WI38 (cell line): Measurements from ENCODE around the gene EPHB6.

Experiments used
- H3K4me3 ChIP-seq: 2 replicates; pipeline ENCODE4 v1.5.1; 2011; ENCODE audit warnings: low read depth, mild to moderate bottlenecking, control low read depth, low read length
- TF ChIP-seq, protein P1 (sequence below): IDR thresholded peaks from 2 replicates; pipeline ENCODE4 v1.5.1; 2012; ENCODE audit warnings: low read depth, mild to moderate bottlenecking, control low read depth, low read length

EPHB6 gene

DNA sequence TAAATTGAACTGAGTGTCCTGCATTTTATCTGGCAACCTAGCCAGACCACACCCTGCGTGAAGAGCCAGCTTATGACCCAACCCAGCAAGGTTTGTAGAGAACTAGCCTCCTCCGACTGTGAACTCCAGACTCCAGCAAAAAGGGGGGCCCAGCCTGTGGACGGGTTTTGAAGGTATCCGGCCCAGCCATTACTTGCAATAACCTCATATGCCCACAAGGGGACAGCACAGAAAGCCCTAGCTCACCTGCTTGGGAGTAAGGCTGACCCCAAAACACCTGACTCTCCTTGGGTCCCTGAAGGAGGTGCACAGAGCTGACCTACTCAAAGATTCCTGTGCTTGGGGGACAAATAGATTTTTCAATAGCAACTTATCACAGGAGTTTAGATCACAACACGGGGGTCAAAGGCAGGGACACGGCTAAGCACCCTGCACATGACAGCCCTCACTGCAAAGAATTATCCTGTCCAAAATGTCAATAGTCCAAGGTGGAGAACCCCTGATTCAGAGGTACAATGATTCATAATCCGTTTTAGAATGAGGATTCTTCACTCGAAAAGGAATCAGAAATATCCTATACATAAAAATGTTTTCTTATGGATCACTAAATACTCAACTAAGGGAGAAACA lies 26.1 kb downstream of the EPHB6 start:
- TF ChIP-seq, protein P1, sequence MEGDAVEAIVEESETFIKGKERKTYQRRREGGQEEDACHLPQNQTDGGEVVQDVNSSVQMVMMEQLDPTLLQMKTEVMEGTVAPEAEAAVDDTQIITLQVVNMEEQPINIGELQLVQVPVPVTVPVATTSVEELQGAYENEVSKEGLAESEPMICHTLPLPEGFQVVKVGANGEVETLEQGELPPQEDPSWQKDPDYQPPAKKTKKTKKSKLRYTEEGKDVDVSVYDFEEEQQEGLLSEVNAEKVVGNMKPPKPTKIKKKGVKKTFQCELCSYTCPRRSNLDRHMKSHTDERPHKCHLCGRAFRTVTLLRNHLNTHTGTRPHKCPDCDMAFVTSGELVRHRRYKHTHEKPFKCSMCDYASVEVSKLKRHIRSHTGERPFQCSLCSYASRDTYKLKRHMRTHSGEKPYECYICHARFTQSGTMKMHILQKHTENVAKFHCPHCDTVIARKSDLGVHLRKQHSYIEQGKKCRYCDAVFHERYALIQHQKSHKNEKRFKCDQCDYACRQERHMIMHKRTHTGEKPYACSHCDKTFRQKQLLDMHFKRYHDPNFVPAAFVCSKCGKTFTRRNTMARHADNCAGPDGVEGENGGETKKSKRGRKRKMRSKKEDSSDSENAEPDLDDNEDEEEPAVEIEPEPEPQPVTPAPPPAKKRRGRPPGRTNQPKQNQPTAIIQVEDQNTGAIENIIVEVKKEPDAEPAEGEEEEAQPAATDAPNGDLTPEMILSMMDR: peak; percentile 59
- H3K4me3 ChIP-seq: no peak overlapping the region

DNA sequence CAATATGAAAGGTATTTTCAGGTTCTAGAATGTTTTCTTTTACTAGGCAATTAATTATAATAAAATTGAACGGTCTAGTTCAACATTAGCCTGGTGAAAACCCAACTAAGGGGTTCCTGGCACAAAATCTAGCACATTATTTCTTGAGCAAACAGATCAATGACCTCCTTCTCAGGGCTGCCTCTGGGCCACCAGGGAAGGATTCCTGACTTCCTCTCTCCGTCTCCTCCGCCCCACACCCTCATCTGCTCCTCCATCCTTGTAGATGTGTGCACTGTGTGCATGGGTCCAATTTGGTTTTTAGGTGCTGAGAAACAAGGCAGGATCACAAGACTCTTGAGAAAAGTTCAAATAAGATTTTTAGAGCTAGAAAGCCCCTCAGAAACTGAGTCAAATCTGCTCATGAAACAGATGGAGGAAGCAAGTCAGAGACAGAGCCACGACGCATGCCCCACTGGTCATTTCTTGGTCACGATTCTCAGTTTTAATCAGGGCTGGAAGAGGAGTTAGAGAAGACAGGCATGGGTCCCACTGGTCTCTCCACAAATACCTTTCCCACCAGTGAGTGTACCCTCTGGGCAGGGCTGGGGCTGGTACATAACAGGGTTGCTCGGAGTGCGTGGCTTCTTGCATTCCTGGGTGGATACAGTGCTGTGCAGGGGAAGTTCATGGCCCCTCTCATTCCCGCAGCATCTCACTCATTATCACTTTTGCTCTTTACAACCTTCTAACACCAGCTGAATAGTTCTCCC lies 26.9 kb downstream of the EPHB6 start:
- no peak overlapping the region for H3K4me3 ChIP-seq
- TF ChIP-seq, protein P1: no peak

DNA sequence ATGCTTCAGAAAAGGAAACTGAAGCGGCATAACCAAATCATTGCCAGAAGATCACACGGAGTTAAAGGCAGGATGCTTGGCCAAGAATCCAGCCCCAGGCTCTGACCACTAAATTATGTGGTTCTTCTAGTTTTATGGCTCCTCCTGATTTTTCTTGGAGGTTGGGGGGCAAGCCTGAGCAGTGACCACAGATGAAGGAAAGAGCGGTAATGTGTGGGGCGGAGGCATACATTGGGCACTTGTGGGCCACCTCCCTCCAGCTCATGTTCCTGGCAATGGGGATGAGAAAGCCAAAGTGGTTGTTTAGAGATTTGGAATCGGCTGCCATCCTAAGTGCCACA lies 27.4 kb downstream of the EPHB6 start:
- TF ChIP-seq, protein P1: no peak
- H3K4me3 ChIP-seq: no peak overlapping the region

DNA sequence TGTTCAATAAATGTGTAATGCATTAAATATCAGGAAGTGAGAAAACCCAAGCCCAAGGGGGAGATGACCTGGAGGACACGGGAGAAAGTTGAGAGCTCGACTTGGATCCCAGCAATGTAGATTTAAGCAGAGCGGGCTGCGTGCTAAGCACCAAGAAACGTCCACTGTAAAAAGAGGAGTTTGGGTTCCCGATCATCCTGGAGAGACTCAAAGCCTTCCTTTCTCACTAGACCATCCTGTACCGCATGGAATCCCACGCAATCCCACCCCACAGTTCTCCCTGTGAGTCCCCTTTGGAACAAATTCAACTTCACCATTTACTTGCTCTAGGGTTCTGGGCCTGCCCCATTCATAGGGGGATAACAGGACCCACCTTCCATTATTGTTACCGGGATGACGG lies 28.3 kb downstream of the EPHB6 start:
- TF ChIP-seq, protein P1: no peak
- no peak overlapping the region for H3K4me3 ChIP-seq

DNA sequence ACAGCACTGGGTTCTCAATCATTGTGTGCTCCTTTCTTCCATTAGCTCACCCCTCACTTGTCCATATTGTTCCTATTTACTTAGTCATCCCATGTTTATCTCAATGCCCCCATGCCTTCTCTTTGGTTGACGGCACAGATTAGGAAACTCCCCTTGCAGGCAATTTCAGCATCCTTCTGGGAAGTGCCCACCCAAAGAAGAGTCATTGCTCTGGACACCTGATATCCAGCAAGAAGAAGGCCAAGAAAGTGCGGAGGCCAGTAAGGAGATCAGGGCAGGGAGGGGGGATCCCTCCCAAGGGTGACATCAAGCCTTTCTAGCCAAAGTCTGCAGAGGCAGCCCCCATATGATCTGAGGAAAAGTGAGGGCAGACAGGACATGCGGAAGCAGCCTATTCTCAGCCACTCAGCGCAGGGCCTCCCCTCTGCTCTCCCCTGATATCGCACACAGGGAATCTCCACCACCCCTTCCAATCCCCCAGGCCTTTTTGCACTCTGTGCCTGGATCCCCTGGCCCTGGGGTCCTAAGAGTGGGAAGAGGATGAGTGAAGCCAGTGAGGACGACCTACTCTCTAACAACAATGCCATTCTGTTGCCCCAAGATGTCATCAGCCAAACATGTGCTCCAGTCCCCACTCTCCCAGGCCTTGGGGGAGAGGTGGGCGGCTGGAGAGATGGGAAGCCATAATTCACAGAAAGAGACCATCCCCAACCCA lies 28.9 kb downstream of the EPHB6 start:
- H3K4me3 ChIP-seq: no peak overlapping the region
- TF ChIP-seq, protein P1: no peak

DNA sequence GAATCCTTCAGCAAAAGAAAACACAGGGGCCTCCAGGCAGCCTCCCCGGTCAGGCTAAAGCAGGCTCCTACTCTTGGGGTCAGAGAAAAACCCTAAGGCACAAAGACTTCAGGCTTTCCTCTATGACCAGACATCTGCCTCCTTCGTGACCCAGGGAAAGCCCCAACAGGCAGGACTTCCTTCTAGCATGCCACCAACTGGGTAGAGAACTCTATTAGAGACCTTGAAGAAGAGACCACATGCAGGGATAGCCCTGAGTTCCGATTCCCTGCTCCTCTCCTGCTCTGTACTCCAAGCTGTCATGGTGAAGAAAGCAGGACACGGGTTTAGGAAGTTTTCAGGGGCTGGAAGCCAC lies 29.4 kb downstream of the EPHB6 start:
- H3K4me3 ChIP-seq: no peak overlapping the region
- TF ChIP-seq, protein P1: no peak
